Chondrocyte (in vitro differentiated cells): ENCODE results near the gene DHX38. TPM values are rescaled to one million over a fixed set of nuclear protein-coding genes. Genes with fewer than 3 reads are reported as not detected.

Experiments used
- DNase-seq: peaks from one replicate; pipeline ENCODE4 v3.0.0; 2021; ENCODE audit warnings: mixed read lengths, low spot score
- H3K27ac Mint-ChIP-seq: one replicate; pipeline ENCODE4 v1.8.0; 2021; ENCODE audit warnings: mild to moderate bottlenecking, moderate library complexity, mixed read lengths; ENCODE audit not compliant: unreplicated experiment
- H3K27me3 Mint-ChIP-seq: 2 replicates; pipeline ENCODE4 v1.8.0; 2021; ENCODE audit warnings: low read depth, mixed read lengths
- H3K36me3 Mint-ChIP-seq: 2 replicates; pipeline ENCODE4 v1.8.0; 2021; ENCODE audit warnings: low read depth, mixed read lengths
- H3K4me1 Mint-ChIP-seq: 2 replicates; pipeline ENCODE4 v1.8.0; 2021; ENCODE audit warnings: low read depth, mild to moderate bottlenecking, mixed read lengths
- H3K4me3 Mint-ChIP-seq: one replicate; pipeline ENCODE4 v1.8.0; 2021; ENCODE audit warnings: mild to moderate bottlenecking, moderate library complexity, mixed read lengths; ENCODE audit not compliant: unreplicated experiment
- H3K9me3 Mint-ChIP-seq: 2 replicates; pipeline ENCODE4 v1.8.0; 2021; ENCODE audit warnings: low read depth, mixed read lengths
- CTCF ChIP-seq: fragments of 200-600 bp; sonication (generic); IDR thresholded peaks from 2 replicates; pipeline ENCODE4 v1.5.0; 2021; ENCODE audit warnings: antibody characterized with exemption, mild to moderate bottlenecking, moderate library complexity
- total RNA-seq: library from RNA; stranded (reverse); gene quantifications from 3 replicates; pipeline ENCODE4 v1.2.1, GENCODE V29; 2021

The DHX38 gene
- total RNA-seq, 1 donor from 2014 or later = 44.9 TPM

- no peak for DNase-seq
- Mint-ChIP-seq H3K27me3 (peaks cover 3% of the 10 kb centered on the region), H3K27ac (no peak overlapping the region), H3K4me3 (no peak overlapping the region), H3K36me3 (peaks cover 2% of the 10 kb centered on the region), H3K9me3 (peaks cover 2% of the 10 kb centered on the region), H3K4me1 (no peaks in the 10 kb centered on the region)
- no peak for TF ChIP-seq CTCF
These were observed 65.7 kb downstream of the DHX38 start for GRCh38 chr16:72159386-72159785.

- Mint-ChIP-seq H3K36me3 (peaks cover 2% of the 10 kb centered on the region), H3K9me3 (peaks cover 2% of the 10 kb centered on the region), H3K27me3 (peaks cover 7% of the 10 kb centered on the region), H3K4me1 (no peaks in the 10 kb centered on the region), H3K27ac (no peak overlapping the region), H3K4me3 (no peak overlapping the region)
- no peak for TF ChIP-seq CTCF
- DNase-seq = no peak
These were observed 66.2 kb downstream of the DHX38 start for GRCh38 chr16:72159801-72160200.

GRCh38 chr16:72162105-72162692, 68.6 kb downstream of the DHX38 start:
- no peak overlapping the region for H3K4me3 Mint-ChIP-seq
- H3K27me3 Mint-ChIP-seq = peaks cover 10% of the 10 kb centered on the region
- no peak overlapping the region for H3K27ac Mint-ChIP-seq
- no peaks in the 10 kb centered on the region for H3K4me1 Mint-ChIP-seq
- no peak for DNase-seq
- H3K36me3 Mint-ChIP-seq = peaks cover 2% of the 10 kb centered on the region
- TF ChIP-seq CTCF = no peak
- H3K9me3 Mint-ChIP-seq = peaks cover 2% of the 10 kb centered on the region

Other genes starting within 250 kb of the DHX38 start
- 29.4 to 32.4 TPM (median 30.8 TPM) in 3 replicates for gene ATXN1L, start 247.9 kb upstream of the DHX38 start, total RNA-seq
- 10.6 to 12.0 TPM (median 11.2 TPM) in 3 replicates for gene ZNF821, start 209.7 kb upstream of the DHX38 start, total RNA-seq
- 172 to 174 TPM (median 172 TPM) in 3 replicates for gene IST1, start 198.3 kb upstream of the DHX38 start, total RNA-seq
- gene PKD1L3, start 93.4 kb upstream of the DHX38 start, total RNA-seq = not detected in 3 replicates
- 4.1 to 5.7 TPM (median 4.6 TPM) in 3 replicates for gene DHODH, start 85.1 kb upstream of the DHX38 start, total RNA-seq
- not detected in 3 replicates for gene HP, start 39.3 kb upstream of the DHX38 start, total RNA-seq
- not detected in 3 replicates for gene HPR, start 30.6 kb upstream of the DHX38 start, total RNA-seq
- gene TXNL4B, start 227 bp upstream of the DHX38 start, total RNA-seq = 5.1 to 8.7 TPM (median 7.1 TPM) in 3 replicates
- 0.26 to 0.92 TPM (median 0.30 TPM) in 3 replicates for gene PMFBP1, start 78.3 kb downstream of the DHX38 start, total RNA-seq